Activated CD8-positive, alpha-beta T cell treated with anti-CD3 and anti-CD28 coated beads, Interleukin-2, amount 10 ng/mL, durations not matched to agents 7 days and 5 days (primary cell): Measurements from ENCODE around the gene NOB1. TPM values are rescaled to one million over a fixed set of nuclear protein-coding genes. Genes with fewer than 3 reads are reported as not detected.

Source experiments
- ATAC-seq: fragments of 150-1000 bp; cut with Tn5 transposase; one replicate; pipeline ENCODE4 v1.10.0; 2021; ENCODE audit warnings: moderate library complexity
- CTCF ChIA-PET: fragments of 350-600 bp; sonication (Branson Sonifier 250); formaldehyde crosslinking; loops from one replicate; lab custom pipeline; 2021; ENCODE audit warnings: antibody characterized with exemption; lab: Charles Lee
- POLR2A ChIA-PET: fragments of 350-600 bp; sonication (Branson Sonifier 250); formaldehyde crosslinking; loops from one replicate; lab custom pipeline; 2021; ENCODE audit warnings: antibody characterized with exemption; lab: Charles Lee
- DNase-seq: peaks from one replicate; pipeline ENCODE4 v3.0.0-alpha.2; 2020
- H3K27ac Mint-ChIP-seq: one replicate; pipeline ENCODE4 v1.8.0; 2021; ENCODE audit warnings: mild to moderate bottlenecking, mixed read lengths
- H3K27me3 Mint-ChIP-seq: one replicate; pipeline ENCODE4 v1.8.0; 2021; ENCODE audit warnings: low read depth, mixed read lengths
- H3K36me3 Mint-ChIP-seq: one replicate; pipeline ENCODE4 v1.8.0; 2021; ENCODE audit warnings: low read depth, mixed read lengths
- H3K4me1 Mint-ChIP-seq: one replicate; pipeline ENCODE4 v1.8.0; 2021; ENCODE audit warnings: low read depth, mixed read lengths
- H3K4me3 Mint-ChIP-seq: one replicate; pipeline ENCODE4 v1.8.0; 2021; ENCODE audit warnings: mild to moderate bottlenecking, mixed read lengths
- H3K9me3 Mint-ChIP-seq: one replicate; pipeline ENCODE4 v1.8.0; 2022; ENCODE audit warnings: mixed read lengths; ENCODE audit not compliant: insufficient read depth
- total RNA-seq, 2 experiments: library from RNA; stranded (reverse); gene quantifications; one replicate each; pipeline ENCODE4 v1.2.3, GENCODE V29; 2021

NOB1 gene
- total RNA-seq, 2 experiments from 2014 or later, result 53.3 to 58.8 TPM

- H3K36me3 Mint-ChIP-seq, result peaks cover 31% of the 10 kb centered on the region
- CTCF ChIA-PET, result no interaction called here
- DNase-seq (no peak), ATAC-seq (no peak)
- H3K4me3 Mint-ChIP-seq, result no peak overlapping the region
- peaks cover 16% of the 10 kb centered on the region for H3K4me1 Mint-ChIP-seq
- no peaks in the 10 kb centered on the region for H3K27me3 Mint-ChIP-seq
- POLR2A ChIA-PET, result no interaction called here
- H3K27ac Mint-ChIP-seq, result no peak overlapping the region
- H3K9me3 Mint-ChIP-seq, result peaks cover 10% of the 10 kb centered on the region
These were observed 25.0 kb upstream of the NOB1 start for GRCh38 chr16:69779724-69780123.

GRCh38 chr16:69775563-69775962 is 20.8 kb upstream of the NOB1 start:
- H3K27ac Mint-ChIP-seq, result no peak overlapping the region
- ATAC-seq (no peak), DNase-seq (no peak)
- H3K27me3 Mint-ChIP-seq, result no peaks in the 10 kb centered on the region
- H3K4me1 Mint-ChIP-seq, result peaks cover 24% of the 10 kb centered on the region
- H3K4me3 Mint-ChIP-seq, result no peak overlapping the region
- H3K9me3 Mint-ChIP-seq, result peaks cover 10% of the 10 kb centered on the region
- peaks cover 30% of the 10 kb centered on the region for H3K36me3 Mint-ChIP-seq
- ChIA-PET CTCF (interaction anchor here (1.5 kb wide), 1 partner anchor 155 kb away, joined by 3 read pairs; no protein-coding TSS in a partner anchor), POLR2A (no interaction called here)

- ChIA-PET POLR2A (interaction anchor here (0.6 kb wide), 1 partner anchor 19 kb away, joined by 3 read pairs; the partner anchor contains the start of gene NOB1), CTCF (interaction anchor here (1.4 to 1.7 kb wide), 2 partner anchors 10 to 19 kb away, joined by 3 to 6 read pairs; partner anchors contain the start of gene NOB1)
- H3K27ac Mint-ChIP-seq, result no peak overlapping the region
- peaks cover 28% of the 10 kb centered on the region for H3K4me1 Mint-ChIP-seq
- no peak overlapping the region for H3K4me3 Mint-ChIP-seq
- peaks cover 10% of the 10 kb centered on the region for H3K9me3 Mint-ChIP-seq
- H3K27me3 Mint-ChIP-seq, result no peaks in the 10 kb centered on the region
- DNase-seq, result no peak
- ATAC-seq, result no peak
- peaks cover 29% of the 10 kb centered on the region for H3K36me3 Mint-ChIP-seq
These were observed 18.7 kb upstream of the NOB1 start for GRCh38 chr16:69773260-69773947.

- H3K4me3 Mint-ChIP-seq, result no peak overlapping the region
- POLR2A ChIA-PET, result interaction anchor here (0.6 kb wide), 2 partner anchors 9 to 30 kb away, joined by 3 read pairs; no protein-coding TSS in a partner anchor
- H3K27me3 Mint-ChIP-seq, result no peaks in the 10 kb centered on the region
- no peak for ATAC-seq
- CTCF ChIA-PET, result interaction anchor here (1.0 kb wide), 1 partner anchor 17 kb away, joined by 3 read pairs; the partner anchor contains the start of gene NOB1
- no peak for DNase-seq
- peaks cover 10% of the 10 kb centered on the region for H3K9me3 Mint-ChIP-seq
- H3K27ac Mint-ChIP-seq, result no peak overlapping the region
- H3K4me1 Mint-ChIP-seq, result peaks cover 33% of the 10 kb centered on the region
- peaks cover 26% of the 10 kb centered on the region for H3K36me3 Mint-ChIP-seq
These were observed 16.9 kb upstream of the NOB1 start for GRCh38 chr16:69771651-69771967.

- ChIA-PET CTCF (no interaction called here), POLR2A (no interaction called here)
- Mint-ChIP-seq H3K4me1 (peaks cover 34% of the 10 kb centered on the region), H3K27ac (no peak overlapping the region), H3K9me3 (no peaks in the 10 kb centered on the region), H3K36me3 (peaks cover 13% of the 10 kb centered on the region), H3K27me3 (no peaks in the 10 kb centered on the region), H3K4me3 (no peak overlapping the region)
- ATAC-seq, result no peak
- no peak for DNase-seq
These were observed 14.7 kb upstream of the NOB1 start for GRCh38 chr16:69769404-69769803.

GRCh38 chr16:69768666-69769065 is 13.9 kb upstream of the NOB1 start:
- ATAC-seq (no peak), DNase-seq (no peak)
- peaks cover 35% of the 10 kb centered on the region for H3K4me1 Mint-ChIP-seq
- ChIA-PET POLR2A (no interaction called here), CTCF (no interaction called here)
- H3K36me3 Mint-ChIP-seq, result peaks cover 8% of the 10 kb centered on the region
- no peak overlapping the region for H3K4me3 Mint-ChIP-seq
- no peaks in the 10 kb centered on the region for H3K27me3 Mint-ChIP-seq
- no peaks in the 10 kb centered on the region for H3K9me3 Mint-ChIP-seq
- no peak overlapping the region for H3K27ac Mint-ChIP-seq

GRCh38 chr16:69767459-69768229 is 12.9 kb upstream of the NOB1 start:
- Mint-ChIP-seq H3K27me3 (no peaks in the 10 kb centered on the region), H3K4me3 (no peak overlapping the region), H3K9me3 (no peaks in the 10 kb centered on the region), H3K4me1 (peaks cover 37% of the 10 kb centered on the region), H3K36me3 (peaks cover 8% of the 10 kb centered on the region), H3K27ac (no peak overlapping the region)
- ChIA-PET CTCF (interaction anchor here (1.6 kb wide), 1 partner anchor 14 kb away, joined by 7 read pairs; the partner anchor contains the start of gene NOB1), POLR2A (no interaction called here)
- ATAC-seq (no peak), DNase-seq (no peak)

GRCh38 chr16:69763599-69763942 is 8.8 kb upstream of the NOB1 start:
- Mint-ChIP-seq H3K4me3 (peak overlapping the region; percentile 76), H3K36me3 (peaks cover 10% of the 10 kb centered on the region), H3K27ac (peak overlapping the region; percentile 96), H3K4me1 (peaks cover 37% of the 10 kb centered on the region), H3K27me3 (no peaks in the 10 kb centered on the region), H3K9me3 (no peaks in the 10 kb centered on the region)
- DNase-seq, result no peak
- POLR2A ChIA-PET, result interaction anchor here (1.0 to 3.6 kb wide), 4 partner anchors 10 to 197 kb away, joined by 3 to 27 read pairs (median 10); partner anchors contain the start of genes NOB1 and NQO1
- CTCF ChIA-PET, result interaction anchor here (0.9 to 3.6 kb wide), 5 partner anchors 9 to 367 kb away, joined by 3 to 29 read pairs (median 5); partner anchors contain the start of gene NOB1
- ATAC-seq, result no peak

- ATAC-seq (peak; percentile 36), DNase-seq (peak; percentile 40)
- peak overlapping the region; percentile 96 for H3K27ac Mint-ChIP-seq
- ChIA-PET CTCF (interaction anchor here (0.9 to 3.6 kb wide), 6 partner anchors 9 to 367 kb away, joined by 3 to 29 read pairs (median 5); partner anchors contain the start of gene NOB1), POLR2A (interaction anchor here (0.7 to 3.6 kb wide), 9 partner anchors 9 to 423 kb away, joined by 3 to 27 read pairs (median 3); partner anchors contain the start of genes NIP7, NOB1 and NQO1)
- H3K9me3 Mint-ChIP-seq, result no peaks in the 10 kb centered on the region
- no peaks in the 10 kb centered on the region for H3K27me3 Mint-ChIP-seq
- H3K4me1 Mint-ChIP-seq, result peaks cover 37% of the 10 kb centered on the region
- peaks cover 10% of the 10 kb centered on the region for H3K36me3 Mint-ChIP-seq
- H3K4me3 Mint-ChIP-seq, result peak overlapping the region; percentile 76
These were observed 8.3 kb upstream of the NOB1 start for GRCh38 chr16:69762814-69763598.

- Mint-ChIP-seq H3K4me3 (peak within 1 kb of the TSS; percentile 89), H3K4me1 (peaks cover 34% of the 10 kb centered on the region), H3K9me3 (no peaks in the 10 kb centered on the region), H3K36me3 (peaks cover 10% of the 10 kb centered on the region), H3K27ac (peak within 1 kb of the TSS; percentile 96), H3K27me3 (no peaks in the 10 kb centered on the region)
- ChIA-PET POLR2A (interaction anchor here (0.6 to 3.6 kb wide), 12 partner anchors 8 to 422 kb away, joined by 3 to 27 read pairs (median 3); partner anchors contain the start of genes NIP7, NOB1 and NQO1), CTCF (interaction anchor here (0.6 to 3.6 kb wide), 9 partner anchors 8 to 366 kb away, joined by 3 to 29 read pairs (median 5); partner anchors contain the start of genes NOB1 and NQO1)
- ATAC-seq (peak; percentile 87), DNase-seq (peak; percentile 82)
These were observed 7.5 kb upstream of the NOB1 start, which contains the start of gene WWP2 for GRCh38 chr16:69761983-69762813. TSS of gene WWP2 (plus strand) at chr16:69762332. CDS start at chr16:69787011, 24,679 bp downstream.
